ENCODE data around the gene S100A8. TPM values are rescaled to one million over a fixed set of nuclear protein-coding genes. Genes with fewer than 3 reads are reported as not detected.
A peak's percentile ranks its signal among the peaks of the same experiment; 100 is the strongest.

The S100A8 gene
- total RNA-seq, 1 experiment from 2014 or later: not detected

- DNase-seq (ENCODE audit: low spot score): no peak
Observed at GRCh38 chr1:153392822-153393221, 1.9 kb upstream of the S100A8 start.

- no peak for DNase-seq (ENCODE audit: low spot score)
Observed at GRCh38 chr1:153392258-153392657, 1.4 kb upstream of the S100A8 start.

- DNase-seq (ENCODE audit: low spot score): no peak
Observed at GRCh38 chr1:153389973-153390879, 647 bp downstream of the S100A8 start.

- no peak for DNase-seq (ENCODE audit: low spot score)
Observed at GRCh38 chr1:153389401-153389800, 1.5 kb downstream of the S100A8 start.

- no peak for DNase-seq (ENCODE audit: low spot score)
Observed at GRCh38 chr1:153387785-153388184, 3.1 kb downstream of the S100A8 start.

GRCh38 chr1:153387001-153387400 lies 3.9 kb downstream of the S100A8 start:
- DNase-seq (ENCODE audit: low spot score): no peak

GRCh38 chr1:153386500-153386901 lies 4.4 kb downstream of the S100A8 start:
- peak; percentile 71 for DNase-seq (ENCODE audit: low spot score)

- DNase-seq (ENCODE audit: low spot score): no peak
Observed at GRCh38 chr1:153384958-153385580, 5.8 kb downstream of the S100A8 start.

GRCh38 chr1:153380711-153381110 lies 10.2 kb downstream of the S100A8 start:
- no peak for DNase-seq (ENCODE audit: low spot score)

GRCh38 chr1:153379591-153379990 lies 11.3 kb downstream of the S100A8 start:
- no peak for DNase-seq (ENCODE audit: low spot score)

- peak; percentile 90 for DNase-seq (ENCODE audit: low spot score)
Observed at GRCh38 chr1:153375511-153375910, 15.4 kb downstream of the S100A8 start, which contains the start of gene S100A12. S100A12 (minus strand) TSS chr1:153375621; CDS start chr1:153374592, 1,029 bp downstream.

- DNase-seq (ENCODE audit: low spot score): no peak
Observed at GRCh38 chr1:153374071-153374470, 16.8 kb downstream of the S100A8 start.

GRCh38 chr1:153372571-153372970 lies 18.3 kb downstream of the S100A8 start:
- no peak for DNase-seq (ENCODE audit: low spot score)

- no peak for DNase-seq (ENCODE audit: low spot score)
Observed at GRCh38 chr1:153371231-153371630, 19.6 kb downstream of the S100A8 start.

- no peak for DNase-seq (ENCODE audit: low spot score)
Observed at GRCh38 chr1:153370146-153370545, 20.7 kb downstream of the S100A8 start.

GRCh38 chr1:153368495-153368894 lies 22.4 kb downstream of the S100A8 start:
- DNase-seq (ENCODE audit: low spot score): no peak

GRCh38 chr1:153367090-153367489 lies 23.8 kb downstream of the S100A8 start:
- DNase-seq (ENCODE audit: low spot score): no peak

GRCh38 chr1:153366261-153366660 lies 24.6 kb downstream of the S100A8 start:
- DNase-seq (ENCODE audit: low spot score): no peak

- no peak for DNase-seq (ENCODE audit: low spot score)
Observed at GRCh38 chr1:153365696-153366095, 25.2 kb downstream of the S100A8 start.

- no peak for DNase-seq (ENCODE audit: low spot score)
Observed at GRCh38 chr1:153364766-153365666, 25.9 kb downstream of the S100A8 start.

- DNase-seq (ENCODE audit: low spot score): no peak
Observed at GRCh38 chr1:153364156-153364555, 26.7 kb downstream of the S100A8 start.

- DNase-seq (ENCODE audit: low spot score): no peak
Observed at GRCh38 chr1:153363641-153364040, 27.2 kb downstream of the S100A8 start.
